Lower leg skin (tissue), 4 donors: Measurements from ENCODE around the gene SRPK1. TPM values are rescaled to one million over a fixed set of nuclear protein-coding genes. Genes with fewer than 3 reads are reported as not detected.
A peak's percentile ranks its signal among the peaks of the same experiment; 100 is the strongest.
"Not testable (repeated sequence)": the region's sequence is repeated elsewhere in the genome, so short reads cannot be mapped to it uniquely, and the experiment has no call there.

ENCODE experiments used
- DNase-seq, 2 donors: peaks; one replicate each; pipeline ENCODE4 v3.0.0-alpha.2; 2019; ENCODE audit warnings: low spot score in 2 of 2
- H3K4me3 ChIP-seq: fragments of 200-600 bp; sonication (generic); 2 replicates; pipeline ENCODE4 v1.5.1; 2017; ENCODE audit warnings: mild to moderate bottlenecking, low read depth; ENCODE audit not compliant: poor library complexity, severe bottlenecking
- POLR2A ChIP-seq, 2 donors: fragments of 450-650 bp; IDR thresholded peaks; one replicate each; pipeline ENCODE4 v1.6.1; 2016 to 2017; ENCODE audit warnings: antibody characterized with exemption in 2 of 2, mild to moderate bottlenecking in 1 of 2, moderate library complexity in 1 of 2
- WGBS, 2 donors: methylation state at CpG; one replicate each; pipeline ENCODE4 v1.1.5; 2018; 5-methylcytosine and 5-hydroxymethylcytosine counted together
- intact Hi-C: fragments of 100-400 bp; cut with DNase I; formaldehyde crosslinking; loops from one replicate; pipeline ENCODE4 v1.15.0; 2023; ENCODE audit warnings: low total_unique reads
- total RNA-seq, 4 donors: library from RNA; depleted of rRNA; stranded (reverse); fragments of >200 nt; gene quantifications; one replicate each; pipeline ENCODE4 v1.1.0, GENCODE V29; 2016
- TF ChIP-seq, protein P1 (sequence below), 3 donors: fragments of 450-650 bp; IDR thresholded peaks; one replicate each; pipeline ENCODE4 v1.5.1; 2016; ENCODE audit warnings: antibody characterized with exemption in 3 of 3, mild to moderate bottlenecking in 3 of 3, moderate library complexity in 2 of 3

SRPK1 gene
- total RNA-seq, 4 donors from 2014 or later = 98.3 to 145 (median 111) TPM

DNA sequence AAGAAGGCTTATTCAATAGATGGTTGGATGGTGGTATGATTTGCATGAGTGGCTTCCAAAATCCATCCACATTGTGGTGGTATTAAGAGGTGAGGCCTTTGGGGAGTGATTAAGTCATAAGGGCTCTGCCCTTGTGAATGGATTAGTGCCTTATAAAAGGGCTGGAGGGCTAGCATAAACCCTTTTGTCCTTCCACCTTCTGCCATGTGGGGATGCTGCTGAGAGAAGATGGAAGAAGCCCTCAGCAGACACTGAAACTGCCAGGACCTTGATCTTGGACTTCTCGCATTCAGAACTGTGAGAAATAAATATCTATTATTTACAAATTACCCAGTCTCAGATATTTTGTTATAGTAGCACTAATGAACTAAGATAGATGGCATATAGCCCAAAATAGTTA lies 27.8 kb upstream of the SRPK1 start:
- no peak overlapping the region for H3K4me3 ChIP-seq
- no peak for TF ChIP-seq POLR2A (IDR thresholded peaks at IDR 0.05)
- TF ChIP-seq, protein P1, sequence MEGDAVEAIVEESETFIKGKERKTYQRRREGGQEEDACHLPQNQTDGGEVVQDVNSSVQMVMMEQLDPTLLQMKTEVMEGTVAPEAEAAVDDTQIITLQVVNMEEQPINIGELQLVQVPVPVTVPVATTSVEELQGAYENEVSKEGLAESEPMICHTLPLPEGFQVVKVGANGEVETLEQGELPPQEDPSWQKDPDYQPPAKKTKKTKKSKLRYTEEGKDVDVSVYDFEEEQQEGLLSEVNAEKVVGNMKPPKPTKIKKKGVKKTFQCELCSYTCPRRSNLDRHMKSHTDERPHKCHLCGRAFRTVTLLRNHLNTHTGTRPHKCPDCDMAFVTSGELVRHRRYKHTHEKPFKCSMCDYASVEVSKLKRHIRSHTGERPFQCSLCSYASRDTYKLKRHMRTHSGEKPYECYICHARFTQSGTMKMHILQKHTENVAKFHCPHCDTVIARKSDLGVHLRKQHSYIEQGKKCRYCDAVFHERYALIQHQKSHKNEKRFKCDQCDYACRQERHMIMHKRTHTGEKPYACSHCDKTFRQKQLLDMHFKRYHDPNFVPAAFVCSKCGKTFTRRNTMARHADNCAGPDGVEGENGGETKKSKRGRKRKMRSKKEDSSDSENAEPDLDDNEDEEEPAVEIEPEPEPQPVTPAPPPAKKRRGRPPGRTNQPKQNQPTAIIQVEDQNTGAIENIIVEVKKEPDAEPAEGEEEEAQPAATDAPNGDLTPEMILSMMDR (IDR thresholded peaks at IDR 0.05) = no peak
- WGBS, 2 donors = 91 to 95% methylated on average over 1 of the region's 1 CpG
- intact Hi-C loops = no loop called here
- DNase-seq = no peak

DNA sequence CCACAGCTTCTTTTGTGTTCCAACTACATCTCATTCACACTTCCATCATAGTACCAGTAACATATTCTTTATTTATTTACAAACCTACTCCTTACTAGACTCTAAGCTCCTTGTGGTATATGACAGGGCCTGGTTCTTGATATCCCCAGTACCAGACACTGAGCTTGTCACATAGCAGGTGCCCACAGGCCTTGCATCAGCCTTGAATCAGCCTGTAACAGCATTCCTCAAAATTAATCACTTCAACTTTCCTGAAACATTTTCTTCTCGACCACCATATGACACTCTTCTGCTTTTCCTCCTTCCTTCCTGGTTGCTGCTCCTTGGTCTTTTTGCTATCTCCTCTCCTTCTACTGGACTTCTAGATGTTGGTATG lies 24.7 kb upstream of the SRPK1 start:
- no peak overlapping the region for H3K4me3 ChIP-seq
- TF ChIP-seq, protein P1 (IDR thresholded peaks at IDR 0.05) = no peak
- TF ChIP-seq POLR2A (IDR thresholded peaks at IDR 0.05) = no peak
- intact Hi-C loops = no loop called here
- WGBS, 2 donors = 79 to 89% methylated on average over 1 of the region's 1 CpG
- no peak for DNase-seq

DNA sequence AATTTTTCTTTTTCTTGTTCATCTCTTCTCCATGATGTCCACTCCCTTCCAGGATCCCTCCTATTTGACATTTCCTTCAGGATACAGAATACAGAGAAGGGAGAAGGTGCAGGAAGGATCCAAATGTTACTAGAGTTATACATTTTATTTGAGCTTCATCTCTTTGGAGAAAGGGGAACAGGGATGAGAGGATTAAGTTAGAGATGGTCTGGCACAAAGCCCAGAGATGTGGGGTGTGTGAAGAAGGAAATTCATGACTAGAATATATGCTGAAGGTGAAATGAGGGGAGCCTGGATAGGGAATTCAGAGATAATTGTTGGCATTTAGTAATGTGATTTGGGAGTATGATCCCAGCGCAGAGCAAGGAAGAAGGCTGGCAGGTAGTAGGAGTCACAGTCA lies 22.5 kb upstream of the SRPK1 start:
- no peak overlapping the region for H3K4me3 ChIP-seq
- DNase-seq = no peak
- WGBS, 2 donors = 70 to 82% methylated on average over 1 of the region's 1 CpG
- TF ChIP-seq POLR2A (IDR thresholded peaks at IDR 0.05) = no peak
- TF ChIP-seq, protein P1 (IDR thresholded peaks at IDR 0.05) = no peak
- intact Hi-C loops = no loop called here

DNA sequence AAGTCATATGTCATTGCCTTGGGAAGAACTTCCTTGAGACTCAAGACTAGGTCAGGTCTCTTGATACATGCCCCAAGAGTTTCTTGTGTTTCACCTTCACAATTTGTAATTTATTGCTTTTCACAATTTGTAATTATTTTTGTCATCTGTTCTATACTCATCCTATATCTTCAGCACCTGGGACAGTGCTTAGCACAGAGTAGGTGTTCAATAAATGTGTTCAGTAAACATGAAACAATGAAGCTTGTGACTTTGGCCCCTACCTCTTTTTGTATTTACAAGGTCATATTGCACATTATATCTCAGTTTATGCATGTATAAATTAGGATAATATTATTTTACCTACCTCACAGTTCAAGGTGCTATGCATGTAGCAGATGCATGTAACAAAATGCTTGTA lies 21.5 kb upstream of the SRPK1 start:
- TF ChIP-seq, protein P1 (IDR thresholded peaks at IDR 0.05) = no peak
- TF ChIP-seq POLR2A (IDR thresholded peaks at IDR 0.05) = no peak
- no peak for DNase-seq
- intact Hi-C loops = no loop called here
- no peak overlapping the region for H3K4me3 ChIP-seq

DNA sequence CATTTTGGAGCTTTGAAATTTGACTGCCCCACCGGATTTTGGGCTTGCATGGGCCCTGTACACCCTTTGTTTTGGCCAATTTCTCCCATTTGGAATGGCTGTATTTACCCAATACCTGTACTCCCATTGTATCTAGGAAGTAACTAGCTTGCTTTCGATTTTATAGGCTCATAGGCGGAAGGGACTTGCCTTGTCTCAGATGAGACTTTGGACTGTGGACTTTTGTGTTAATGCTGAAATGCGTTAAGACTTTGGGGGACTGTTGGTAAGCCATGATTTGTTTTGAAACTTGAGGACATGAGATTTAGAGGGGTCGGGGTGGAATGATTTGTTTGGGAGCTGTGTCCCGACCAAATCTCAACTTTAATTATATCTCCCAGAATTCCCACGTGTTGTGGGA lies 20.3 kb upstream of the SRPK1 start:
- DNase-seq = peak in 1 of 2 donors; percentile 25
- WGBS, 2 donors = 90 to 93% methylated on average over 7 of the region's 7 CpGs
- intact Hi-C loops, H3K4me3 ChIP-seq: not testable (repeated sequence)

DNA sequence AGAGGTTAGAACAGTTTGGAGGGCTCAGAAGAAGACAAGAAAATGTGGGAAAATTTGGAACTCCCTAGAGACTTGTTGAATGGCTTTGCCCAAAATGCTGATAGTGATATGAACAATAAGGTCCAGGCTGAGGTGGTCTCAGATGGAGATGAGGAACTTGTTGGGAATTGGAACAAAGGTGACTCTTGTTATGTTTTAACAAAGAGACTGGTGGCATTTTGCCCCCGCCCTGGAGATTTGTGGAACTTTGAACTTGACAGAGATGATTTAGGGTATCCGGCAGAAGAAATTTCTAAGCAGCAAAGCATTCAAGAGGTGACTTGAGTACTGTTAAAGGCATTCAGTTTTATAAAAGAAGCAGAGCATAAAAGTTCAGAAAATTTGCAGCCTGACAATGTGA lies 19.1 kb upstream of the SRPK1 start:
- intact Hi-C loops, H3K4me3 ChIP-seq: not testable (repeated sequence)
- peak in 1 of 2 donors; percentile 32 for DNase-seq
- 95 to 97% methylated on average over 2 of the region's 2 CpGs for WGBS, 2 donors

DNA sequence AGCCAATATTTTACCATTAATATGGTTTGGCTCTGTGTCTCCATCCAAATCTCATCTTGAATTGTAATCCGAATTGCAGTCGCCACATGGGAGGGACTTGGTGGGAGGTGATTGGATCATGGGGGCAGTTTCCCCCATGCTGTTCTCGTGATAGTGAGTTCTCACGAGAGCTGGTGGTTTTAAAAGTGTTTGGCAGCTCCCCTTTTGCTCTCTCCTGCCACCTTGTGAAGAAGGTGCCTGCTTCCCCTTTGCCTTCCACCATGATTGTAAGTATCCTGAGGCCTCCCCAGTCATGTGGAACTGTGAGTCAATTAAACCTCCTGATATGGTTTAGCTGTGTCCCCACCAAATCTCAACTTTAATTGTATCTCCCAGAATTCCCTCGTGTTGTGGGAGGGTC lies 18.4 kb upstream of the SRPK1 start:
- H3K4me3 ChIP-seq, intact Hi-C loops: not testable (repeated sequence)
- peak in 1 of 2 donors; percentile 23 for DNase-seq
- WGBS, 2 donors = 85 to 87% methylated on average over 5 of the region's 5 CpGs
